Activated naive CD4-positive, alpha-beta T cell treated with anti-CD3 and anti-CD28 coated beads, Interleukin-2, amount 10 ng/mL, durations not matched to agents 7 days and 5 days (primary cell): ENCODE measurements around the gene CENPK.
A peak's percentile ranks its signal among the peaks of the same experiment; 100 is the strongest.
"Not testable (repeated sequence)": the region's sequence is repeated elsewhere in the genome, so short reads cannot be mapped to it uniquely, and the experiment has no call there.

Experiments used
- CTCF ChIA-PET: fragments of 350-600 bp; sonication (Branson Sonifier 250); formaldehyde crosslinking; loops from one replicate; lab custom pipeline; 2021; ENCODE audit warnings: antibody characterized with exemption; lab: Charles Lee
- DNase-seq: peaks from one replicate; pipeline ENCODE4 v3.0.0-alpha.2; 2020
- H3K27ac Mint-ChIP-seq: one replicate; pipeline ENCODE4 v1.8.0; 2021; ENCODE audit warnings: mild to moderate bottlenecking, moderate library complexity, mixed read lengths
- H3K27me3 Mint-ChIP-seq: one replicate; pipeline ENCODE4 v1.8.0; 2021; ENCODE audit warnings: mild to moderate bottlenecking, mixed read lengths
- H3K36me3 Mint-ChIP-seq: one replicate; pipeline ENCODE4 v1.8.0; 2021; ENCODE audit warnings: mixed read lengths
- H3K4me1 Mint-ChIP-seq: one replicate; pipeline ENCODE4 v1.8.0; 2021; ENCODE audit warnings: mixed read lengths
- H3K4me3 Mint-ChIP-seq: one replicate; pipeline ENCODE4 v1.8.0; 2021; ENCODE audit warnings: mild to moderate bottlenecking, moderate library complexity, mixed read lengths
- H3K9me3 Mint-ChIP-seq: one replicate; pipeline ENCODE4 v1.8.0; 2021; ENCODE audit warnings: mixed read lengths

CENPK gene, protein sequence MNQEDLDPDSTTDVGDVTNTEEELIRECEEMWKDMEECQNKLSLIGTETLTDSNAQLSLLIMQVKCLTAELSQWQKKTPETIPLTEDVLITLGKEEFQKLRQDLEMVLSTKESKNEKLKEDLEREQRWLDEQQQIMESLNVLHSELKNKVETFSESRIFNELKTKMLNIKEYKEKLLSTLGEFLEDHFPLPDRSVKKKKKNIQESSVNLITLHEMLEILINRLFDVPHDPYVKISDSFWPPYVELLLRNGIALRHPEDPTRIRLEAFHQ

GRCh38 chr5:65562731-65563701, at the start of gene CENPK, which contains the start of gene PPWD1:
Gene CENPK (minus strand): TSS chr5:65563168. CDS start chr5:65554907, 8,261 bp downstream.
Gene PPWD1 (plus strand): TSS chr5:65563296. CDS start chr5:65563311, 15 bp downstream.
- Mint-ChIP-seq H3K27ac (peak within 1 kb of the TSS; percentile 99), H3K9me3 (no peaks in the 10 kb centered on the region), H3K36me3 (peaks cover 36% of the 10 kb centered on the region), H3K27me3 (no peaks in the 10 kb centered on the region), H3K4me3 (peak within 1 kb of the TSS; percentile 93), H3K4me1 (peaks cover 67% of the 10 kb centered on the region)
- DNase-seq, result peak; percentile 98
- CTCF ChIA-PET, result interaction anchor here (1.2 to 1.6 kb wide), 2 partner anchors 26 to 61 kb away, joined by 3 read pairs; partner anchors contain the start of gene TRIM23

DNA sequence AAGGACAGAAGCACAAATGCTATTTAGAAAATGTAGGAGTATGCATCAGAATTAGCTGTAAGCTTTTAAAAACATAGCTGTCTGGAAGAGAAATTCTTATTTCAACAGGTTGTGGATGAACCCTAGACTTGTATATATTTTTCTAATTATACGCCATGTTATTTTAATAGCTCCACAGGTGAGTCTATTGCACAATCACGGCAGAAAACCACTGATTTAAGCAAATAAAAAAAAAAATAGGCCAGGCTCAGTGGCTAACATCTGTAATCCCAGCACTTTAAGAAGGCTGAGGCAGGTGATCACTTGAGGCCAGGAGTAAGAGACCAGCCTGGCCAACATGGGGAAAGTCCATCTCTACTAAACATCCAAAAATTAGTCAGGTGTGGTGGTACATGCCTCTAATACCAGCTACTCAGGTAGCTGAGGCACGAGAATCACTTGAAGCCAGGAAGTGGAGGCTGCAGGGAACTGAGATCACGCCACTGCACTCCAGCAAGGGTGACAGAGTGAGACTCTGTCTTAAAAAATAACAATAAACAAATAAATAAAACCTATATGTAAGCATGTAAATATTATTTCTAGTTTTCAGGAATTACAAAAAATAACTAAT, 49.4 kb upstream of the CENPK start:
- Mint-ChIP-seq H3K27ac (no peak overlapping the region), H3K27me3 (no peaks in the 10 kb centered on the region), H3K4me3 (no peak overlapping the region), H3K4me1 (no peaks in the 10 kb centered on the region), H3K9me3 (no peaks in the 10 kb centered on the region), H3K36me3 (peaks cover 36% of the 10 kb centered on the region)
- CTCF ChIA-PET, result interaction anchor here (1.1 kb wide), 1 partner anchor 9 kb away, joined by 3 read pairs; no protein-coding TSS in a partner anchor
- DNase-seq, result no peak

- CTCF ChIA-PET, result interaction anchor here (1.1 kb wide), 1 partner anchor 8 kb away, joined by 3 read pairs; no protein-coding TSS in a partner anchor
- H3K9me3 Mint-ChIP-seq, result no peaks in the 10 kb centered on the region
- H3K4me3 Mint-ChIP-seq, result no peak overlapping the region
- H3K36me3 Mint-ChIP-seq, result peaks cover 42% of the 10 kb centered on the region
- no peaks in the 10 kb centered on the region for H3K4me1 Mint-ChIP-seq
- H3K27ac Mint-ChIP-seq, result no peak overlapping the region
- H3K27me3 Mint-ChIP-seq, result no peaks in the 10 kb centered on the region
- no peak for DNase-seq
Measured at GRCh38 chr5:65611524-65611923, 48.6 kb upstream of the CENPK start.

GRCh38 chr5:65601761-65602160, 38.8 kb upstream of the CENPK start:
- Mint-ChIP-seq H3K36me3 (peaks cover 67% of the 10 kb centered on the region), H3K9me3 (peaks cover 11% of the 10 kb centered on the region)
- H3K27me3 Mint-ChIP-seq, DNase-seq, CTCF ChIA-PET, H3K27ac Mint-ChIP-seq, H3K4me1 Mint-ChIP-seq, H3K4me3 Mint-ChIP-seq: not testable (repeated sequence)

GRCh38 chr5:65588694-65589093, 25.7 kb upstream of the CENPK start:
- Mint-ChIP-seq H3K4me1 (no peaks in the 10 kb centered on the region), H3K36me3 (peaks cover 35% of the 10 kb centered on the region), H3K4me3 (no peak overlapping the region), H3K9me3 (no peaks in the 10 kb centered on the region), H3K27ac (no peak overlapping the region), H3K27me3 (no peaks in the 10 kb centered on the region)
- no peak for DNase-seq
- CTCF ChIA-PET, result no interaction called here

DNA sequence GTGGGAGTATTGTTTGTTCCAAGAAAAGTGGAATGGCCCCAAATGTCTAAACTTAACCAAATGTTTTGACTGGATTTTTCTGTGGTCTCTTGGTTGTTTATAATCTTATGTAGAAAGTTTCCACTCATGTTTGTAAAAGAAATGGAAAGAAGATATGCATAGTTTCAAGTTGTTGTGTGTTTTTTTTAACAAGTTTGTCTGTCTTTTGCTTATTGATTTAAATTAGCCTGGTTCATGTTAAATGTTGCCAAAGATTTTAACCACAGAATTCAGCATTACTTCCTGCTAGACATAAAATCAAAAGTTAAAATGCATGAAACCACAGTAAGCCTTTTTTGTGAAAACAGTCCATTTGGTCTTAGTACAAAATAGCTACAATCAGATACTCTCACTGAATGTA, 14.2 kb upstream of the CENPK start:
- Mint-ChIP-seq H3K9me3 (no peaks in the 10 kb centered on the region), H3K4me3 (no peak overlapping the region), H3K27me3 (no peaks in the 10 kb centered on the region), H3K36me3 (peaks cover 53% of the 10 kb centered on the region), H3K4me1 (peaks cover 25% of the 10 kb centered on the region), H3K27ac (no peak overlapping the region)
- CTCF ChIA-PET, result no interaction called here
- no peak for DNase-seq

GRCh38 chr5:65570598-65571226, 7.7 kb upstream of the CENPK start:
- Mint-ChIP-seq H3K4me3 (no peak overlapping the region), H3K9me3 (no peaks in the 10 kb centered on the region), H3K4me1 (peaks cover 22% of the 10 kb centered on the region), H3K36me3 (peaks cover 37% of the 10 kb centered on the region), H3K27ac (no peak overlapping the region), H3K27me3 (no peaks in the 10 kb centered on the region)
- CTCF ChIA-PET, result interaction anchor here (1.4 kb wide), 1 partner anchor 13 kb away, joined by 4 read pairs; no protein-coding TSS in a partner anchor
- DNase-seq, result no peak

GRCh38 chr5:65566505-65566904, 3.5 kb upstream of the CENPK start:
- Mint-ChIP-seq H3K27me3 (no peaks in the 10 kb centered on the region), H3K27ac (no peak overlapping the region), H3K9me3 (no peaks in the 10 kb centered on the region), H3K4me3 (no peak overlapping the region), H3K4me1 (peaks cover 37% of the 10 kb centered on the region), H3K36me3 (peaks cover 21% of the 10 kb centered on the region)
- DNase-seq, result no peak
- CTCF ChIA-PET, result no interaction called here

DNA sequence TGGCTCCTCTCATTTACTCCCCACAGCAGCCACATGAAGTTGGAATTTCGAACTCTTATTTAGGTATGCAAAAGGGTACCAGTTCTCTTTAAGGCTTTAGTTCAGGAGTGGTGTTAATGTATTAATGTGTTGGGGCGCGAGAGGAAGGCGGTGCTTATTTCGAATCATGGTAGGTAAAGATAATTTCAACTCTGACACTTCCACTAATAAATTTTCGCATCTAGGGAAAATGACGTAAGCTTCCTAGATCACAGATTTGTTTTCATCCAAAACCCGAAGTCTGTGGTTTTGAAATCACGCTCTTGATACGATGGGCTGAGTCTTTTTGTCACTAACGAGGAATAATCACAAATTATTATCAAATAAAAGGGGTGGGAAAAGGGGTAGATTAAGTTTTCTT, 809 bp upstream of the CENPK start:
- Mint-ChIP-seq H3K27me3 (no peaks in the 10 kb centered on the region), H3K27ac (peak overlapping the region; percentile 99), H3K9me3 (no peaks in the 10 kb centered on the region), H3K4me3 (peak overlapping the region; percentile 93), H3K4me1 (peaks cover 60% of the 10 kb centered on the region), H3K36me3 (peaks cover 34% of the 10 kb centered on the region)
- DNase-seq, result no peak
- CTCF ChIA-PET, result interaction anchor here (0.7 to 1.6 kb wide), 3 partner anchors 26 to 364 kb away, joined by 3 to 4 read pairs (median 3); partner anchors contain the start of gene TRIM23

- CTCF ChIA-PET, result no interaction called here
- Mint-ChIP-seq H3K4me3 (no peak overlapping the region), H3K36me3 (peaks cover 55% of the 10 kb centered on the region)
Measured at GRCh38 chr5:65556718-65557117, 6.2 kb downstream of the CENPK start.

DNA sequence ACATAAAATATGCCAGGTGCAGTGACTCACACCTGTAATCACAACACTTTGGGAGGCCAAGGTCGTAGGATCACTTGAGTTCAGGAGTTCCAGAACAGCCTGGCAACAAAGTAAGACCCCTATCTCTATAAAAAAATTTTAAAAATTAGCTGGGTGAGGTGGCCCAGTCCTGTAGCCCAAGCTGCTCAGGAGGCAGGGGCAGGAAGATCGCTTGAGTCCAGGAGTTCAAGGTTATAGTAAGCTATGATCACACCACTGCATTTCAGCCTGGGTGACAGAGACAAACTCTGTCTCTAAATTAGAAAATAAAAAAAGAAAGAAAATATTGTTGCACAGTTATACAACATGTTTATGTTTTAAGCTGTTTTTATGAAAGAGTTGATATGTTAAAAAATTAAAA, 6.8 kb downstream of the CENPK start:
- DNase-seq, result no peak
- CTCF ChIA-PET, result no interaction called here
- Mint-ChIP-seq H3K36me3 (peaks cover 53% of the 10 kb centered on the region), H3K9me3 (no peaks in the 10 kb centered on the region), H3K4me1 (peaks cover 43% of the 10 kb centered on the region), H3K4me3 (no peak overlapping the region), H3K27ac (no peak overlapping the region), H3K27me3 (no peaks in the 10 kb centered on the region)

More at GRCh38 chr5:65556718-65557117, 6.2 kb downstream of the CENPK start:
- H3K27ac Mint-ChIP-seq, result no peak overlapping the region
- no peak for DNase-seq
- no peaks in the 10 kb centered on the region for H3K27me3 Mint-ChIP-seq
- no peaks in the 10 kb centered on the region for H3K9me3 Mint-ChIP-seq
- H3K4me1 Mint-ChIP-seq, result peaks cover 47% of the 10 kb centered on the region

- Mint-ChIP-seq H3K27me3 (no peaks in the 10 kb centered on the region), H3K36me3 (peaks cover 57% of the 10 kb centered on the region), H3K9me3 (no peaks in the 10 kb centered on the region), H3K4me3 (no peak overlapping the region), H3K27ac (no peak overlapping the region), H3K4me1 (peaks cover 36% of the 10 kb centered on the region)
- no peak for DNase-seq
- CTCF ChIA-PET, result no interaction called here
Measured at GRCh38 chr5:65555287-65555686, 7.7 kb downstream of the CENPK start.

- Mint-ChIP-seq H3K9me3 (no peaks in the 10 kb centered on the region), H3K4me1 (peaks cover 25% of the 10 kb centered on the region), H3K27ac (no peak overlapping the region), H3K27me3 (no peaks in the 10 kb centered on the region), H3K4me3 (no peak overlapping the region), H3K36me3 (peaks cover 59% of the 10 kb centered on the region)
- no peak for DNase-seq
- CTCF ChIA-PET, result no interaction called here
Measured at GRCh38 chr5:65553941-65554340, 9.0 kb downstream of the CENPK start.
